ENCODE measurements around the gene MAT2B.

The MAT2B gene

GRCh38 chr5:163505368-163506094, at the start of gene MAT2B:
Gene MAT2B (plus strand): TSS chr5:163505619. CDS start chr5:163505687, 68 bp downstream.
- H3K27ac ChIP-seq: peak within 1 kb of the TSS; percentile 92
- peak; percentile 56 for DNase-seq (ENCODE audit: low read depth, low spot score)

GRCh38 chr5:163456029-163456589, 49.3 kb upstream of the MAT2B start:
- H3K27ac ChIP-seq: no peak overlapping the region
- no peak for DNase-seq (ENCODE audit: low read depth, low spot score)

DNA sequence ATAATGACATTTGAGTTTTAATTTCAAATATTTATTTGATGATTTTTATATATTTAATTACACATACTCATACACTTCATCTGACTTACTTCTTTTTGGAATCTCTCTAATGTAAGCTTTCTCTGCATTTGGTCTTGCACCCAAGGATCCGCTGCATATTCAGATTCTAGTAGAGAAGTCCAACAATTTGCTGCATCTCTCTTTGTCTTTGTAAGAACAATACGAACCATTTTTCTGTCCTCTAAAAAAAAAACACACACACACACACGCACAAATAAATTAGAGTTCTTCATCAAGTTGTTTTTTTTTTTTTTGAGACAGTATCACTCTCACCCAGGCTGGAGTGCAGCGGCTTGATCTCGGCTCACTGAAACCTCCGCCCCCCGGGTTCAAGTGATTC, 48.6 kb upstream of the MAT2B start:
- no peak overlapping the region for H3K27ac ChIP-seq
- DNase-seq (ENCODE audit: low read depth, low spot score): no peak

GRCh38 chr5:163458778-163459385, 46.5 kb upstream of the MAT2B start:
- peak overlapping the region; percentile 90 for H3K27ac ChIP-seq
- DNase-seq (ENCODE audit: low read depth, low spot score): no peak

DNA sequence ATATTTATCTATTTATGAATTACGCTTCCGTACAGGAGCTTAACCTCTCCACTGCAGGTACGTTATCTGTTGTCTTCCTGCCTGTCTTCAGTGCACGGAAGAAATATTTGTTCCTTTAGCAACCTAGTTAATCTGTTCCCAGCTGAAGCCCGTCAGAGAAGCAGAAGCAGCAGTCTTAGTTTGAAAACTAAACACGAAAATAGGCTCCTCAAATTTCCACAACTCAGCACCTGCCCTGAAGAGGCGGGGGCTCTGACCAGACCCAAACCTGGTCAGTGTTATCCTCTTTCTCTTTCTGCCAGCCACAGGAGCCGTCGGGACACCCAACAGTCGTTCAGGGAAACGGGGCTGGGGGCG, 46.0 kb upstream of the MAT2B start:
- peak overlapping the region; percentile 90 for H3K27ac ChIP-seq
- no peak for DNase-seq (ENCODE audit: low read depth, low spot score)

- peak; percentile 93 for DNase-seq (ENCODE audit: low read depth, low spot score)
- H3K27ac ChIP-seq: peak within 1 kb of the TSS; percentile 90
Observed at GRCh38 chr5:163459819-163460561, 45.4 kb upstream of the MAT2B start, which contains the start of gene NUDCD2. Gene NUDCD2 (minus strand): TSS chr5:163460102. CDS start chr5:163460050, 52 bp downstream.

DNA sequence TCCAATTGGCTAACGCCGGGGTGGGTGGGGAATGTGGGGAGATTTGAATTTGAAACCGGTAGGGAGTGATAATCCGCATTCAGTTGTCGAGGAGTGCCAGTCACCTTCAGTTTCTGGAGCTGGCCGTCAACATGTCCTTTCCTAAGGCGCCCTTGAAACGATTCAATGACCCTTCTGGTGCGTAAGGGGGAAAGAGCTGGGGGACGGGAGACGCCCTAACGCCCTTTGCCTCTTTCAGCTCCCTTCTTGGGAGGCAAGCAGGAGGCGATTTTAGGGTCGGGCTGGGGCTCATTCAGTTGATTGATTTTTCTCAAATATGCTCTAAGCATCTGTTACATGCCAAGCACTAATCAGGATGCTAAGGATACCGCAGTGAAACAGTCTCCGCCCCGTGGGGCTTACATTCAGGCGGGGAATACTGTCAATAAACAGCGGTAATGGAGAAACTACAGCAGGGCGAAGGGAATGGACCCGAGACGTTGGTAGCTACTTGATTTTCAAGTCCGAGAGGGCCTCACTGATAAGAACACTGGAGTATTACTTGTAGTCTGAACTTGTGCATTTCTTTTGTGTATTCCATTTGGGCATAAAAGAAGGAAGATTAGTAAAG, 44.8 kb upstream of the MAT2B start, which contains the start of gene HMMR:
Gene HMMR (plus strand): TSS at position 71 of the 610 bp plus-strand sequence. CDS start 61 bp downstream, at position 132.
- H3K27ac ChIP-seq: peak within 1 kb of the TSS; percentile 90
- no peak for DNase-seq (ENCODE audit: low read depth, low spot score)

DNA sequence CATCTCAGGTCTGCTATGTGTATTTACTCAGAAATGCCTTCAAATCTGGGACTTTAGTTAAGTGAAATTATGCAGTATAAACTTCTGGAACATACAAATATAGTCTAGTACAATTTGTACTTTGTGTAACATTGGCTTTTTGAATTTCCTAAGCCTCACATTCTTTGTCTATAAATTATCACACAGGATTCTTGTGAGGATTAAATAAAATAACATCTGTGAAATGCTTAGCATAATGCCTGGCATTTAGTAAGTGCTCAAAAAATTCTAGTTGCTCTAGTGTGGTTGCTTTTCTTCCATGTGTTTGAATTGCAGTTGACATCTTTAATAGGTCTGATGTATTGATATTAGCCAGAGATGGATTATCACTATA, 42.4 kb upstream of the MAT2B start:
- H3K27ac ChIP-seq: peak overlapping the region; percentile 90
- DNase-seq (ENCODE audit: low read depth, low spot score): no peak

DNA sequence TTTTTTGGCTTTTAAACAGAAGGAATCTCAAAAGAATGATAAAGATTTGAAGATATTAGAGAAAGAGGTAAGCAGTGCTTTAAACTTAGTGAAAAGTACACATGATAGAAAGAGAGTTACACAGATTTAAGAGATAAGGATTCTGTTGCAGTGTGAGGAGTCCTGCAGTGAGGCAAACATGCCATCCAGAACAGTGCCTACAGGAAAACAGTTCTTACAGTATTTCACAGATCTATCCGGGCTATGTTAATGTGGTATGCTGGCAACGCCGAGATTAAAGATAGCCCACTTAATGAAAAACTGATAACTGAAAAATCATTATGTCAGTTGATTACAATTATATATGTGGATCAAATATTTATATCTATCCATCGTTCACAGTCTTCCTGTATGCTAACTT, 37.7 kb upstream of the MAT2B start:
- no peak overlapping the region for H3K27ac ChIP-seq
- no peak for DNase-seq (ENCODE audit: low read depth, low spot score)

- H3K27ac ChIP-seq: no peak overlapping the region
- no peak for DNase-seq (ENCODE audit: low read depth, low spot score)
Observed at GRCh38 chr5:163473635-163474243, 31.7 kb upstream of the MAT2B start.

GRCh38 chr5:163475411-163475810, 30.0 kb upstream of the MAT2B start:
- no peak overlapping the region for H3K27ac ChIP-seq
- DNase-seq (ENCODE audit: low read depth, low spot score): no peak

DNA sequence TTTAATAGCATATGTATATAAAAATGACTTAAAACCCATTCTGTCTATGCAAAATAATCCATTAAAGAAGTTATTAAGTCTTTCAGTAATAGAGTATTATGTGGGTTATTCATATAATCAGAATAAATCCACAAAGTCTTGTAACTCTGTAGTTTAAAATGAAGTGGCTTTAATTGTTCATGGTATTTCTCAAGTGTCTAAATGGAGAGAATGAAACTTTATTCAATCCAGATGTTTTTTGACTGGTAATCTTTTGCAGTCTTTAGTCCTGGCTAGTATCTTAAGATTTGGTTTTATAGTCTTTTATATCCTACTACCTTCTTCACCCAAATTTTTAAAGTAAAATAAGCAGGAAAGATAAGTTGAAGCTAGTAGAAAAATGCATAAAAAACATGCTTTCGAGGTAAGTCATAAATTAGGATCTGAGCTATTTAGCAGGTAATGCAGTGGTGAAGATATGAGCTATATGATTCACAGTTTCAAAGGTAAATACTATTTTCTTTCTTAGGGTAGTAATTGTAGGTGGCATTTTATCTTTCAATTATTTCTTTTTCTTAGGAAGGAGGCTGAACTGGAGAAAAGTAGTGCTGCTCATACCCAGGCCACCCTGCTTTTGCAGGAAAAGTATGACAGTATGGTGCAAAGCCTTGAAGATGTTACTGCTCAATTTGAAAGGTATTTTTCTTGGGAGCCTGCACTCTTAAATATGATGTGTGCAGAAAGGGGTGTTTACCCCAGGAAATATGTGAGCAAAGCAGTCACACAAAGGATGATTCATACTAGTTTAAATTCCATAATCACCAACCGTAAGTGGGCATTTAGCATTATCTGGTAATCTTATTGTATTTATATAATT, 27.1 kb upstream of the MAT2B start:
- H3K27ac ChIP-seq: peak overlapping the region; percentile 49
- no peak for DNase-seq (ENCODE audit: low read depth, low spot score)

GRCh38 chr5:163478982-163479271, 26.5 kb upstream of the MAT2B start:
- H3K27ac ChIP-seq: peak overlapping the region; percentile 49
- DNase-seq (ENCODE audit: low read depth, low spot score): no peak

DNA sequence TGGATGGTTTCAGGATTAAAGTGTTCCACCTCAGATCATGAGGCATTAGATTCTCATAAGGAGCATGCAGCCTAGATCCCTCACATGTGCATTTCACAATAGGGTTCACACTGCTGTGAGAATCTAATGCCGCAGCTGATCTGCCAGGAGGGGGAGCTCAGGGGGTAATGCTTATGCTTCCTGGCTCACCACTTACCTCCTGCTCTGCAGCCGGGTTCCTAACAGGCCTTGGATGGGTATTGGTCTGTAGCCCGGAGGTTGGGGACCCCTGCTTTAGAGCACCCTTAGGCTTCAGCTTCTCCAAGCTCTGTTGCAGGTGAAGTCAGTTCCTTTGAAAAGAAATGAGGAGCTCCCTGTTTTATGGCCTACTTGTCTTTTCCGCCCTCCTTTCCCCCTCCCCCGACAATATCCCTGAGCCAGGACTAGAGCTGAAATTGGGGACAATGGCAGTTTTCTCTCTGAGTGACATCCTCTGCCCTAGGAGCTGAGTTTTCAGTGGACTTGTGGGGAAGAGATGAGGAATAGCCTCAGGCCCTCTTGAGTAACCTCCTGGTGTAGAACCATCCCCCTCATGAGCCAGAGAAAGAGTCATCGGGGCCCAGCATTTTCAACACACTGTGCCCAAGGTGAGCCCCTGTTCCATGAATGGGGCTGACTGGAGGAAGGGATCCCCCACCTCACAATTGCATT, 16.2 kb upstream of the MAT2B start:
- no peak for DNase-seq (ENCODE audit: low read depth, low spot score)
- no peak overlapping the region for H3K27ac ChIP-seq

DNA sequence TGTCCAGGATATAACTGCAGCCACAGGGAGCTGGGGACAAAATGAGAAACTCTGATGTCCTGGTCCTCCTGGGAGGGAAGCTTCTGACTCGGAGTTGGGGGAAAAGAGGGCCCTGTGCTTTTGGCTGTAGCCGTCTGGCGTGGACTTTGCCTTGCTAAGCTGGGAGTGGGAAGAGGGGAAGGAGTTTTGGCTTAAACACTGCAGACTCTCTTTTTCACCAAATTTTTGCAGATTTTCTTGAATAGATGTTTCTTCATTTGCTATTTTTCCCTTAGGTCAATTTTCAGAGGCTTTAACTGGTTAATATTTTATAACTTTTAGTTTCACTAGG, 15.7 kb upstream of the MAT2B start:
- no peak for DNase-seq (ENCODE audit: low read depth, low spot score)
- no peak overlapping the region for H3K27ac ChIP-seq

DNA sequence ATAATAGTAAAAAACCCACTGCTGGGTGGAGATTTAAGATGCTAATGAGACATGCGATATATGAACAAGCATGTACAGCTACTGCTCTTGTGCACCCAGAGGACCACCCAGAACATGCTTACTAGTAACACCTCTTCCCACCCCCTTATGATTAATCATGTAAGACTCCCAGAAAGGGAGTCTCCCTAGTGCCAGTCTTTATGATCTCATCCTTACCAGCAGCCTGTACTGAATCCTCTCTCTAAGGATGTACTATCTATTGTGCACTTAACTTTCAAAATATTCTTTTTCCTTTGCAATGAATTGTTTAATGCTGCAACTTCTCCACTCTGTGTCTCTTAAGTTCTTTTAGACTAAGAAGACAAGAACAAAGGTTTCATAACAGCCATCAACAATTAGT, 9.1 kb upstream of the MAT2B start:
- DNase-seq (ENCODE audit: low read depth, low spot score): no peak
- H3K27ac ChIP-seq: no peak overlapping the region

- no peak overlapping the region for H3K27ac ChIP-seq
- no peak for DNase-seq (ENCODE audit: low read depth, low spot score)
Observed at GRCh38 chr5:163497315-163497714, 8.1 kb upstream of the MAT2B start.

DNA sequence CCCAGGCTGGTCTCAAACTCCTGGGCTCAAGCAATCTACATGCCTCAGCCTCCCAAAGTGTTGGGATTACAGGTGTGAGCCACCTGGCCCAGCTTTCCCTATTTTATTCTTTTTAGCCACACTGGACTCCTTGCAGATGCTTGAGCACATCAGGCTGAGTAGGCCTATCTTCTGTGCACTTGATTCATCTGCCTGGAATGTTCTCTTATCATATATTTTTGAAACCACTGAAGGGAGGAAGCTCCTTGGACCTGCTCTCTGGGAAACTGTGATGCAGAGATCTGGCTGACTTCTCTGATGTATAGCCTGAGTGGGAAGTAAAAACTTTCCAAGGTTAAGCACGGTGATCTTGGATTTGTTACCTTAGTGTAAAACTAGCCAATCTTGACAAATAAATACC, 6.5 kb upstream of the MAT2B start:
- no peak for DNase-seq (ENCODE audit: low read depth, low spot score)
- no peak overlapping the region for H3K27ac ChIP-seq

GRCh38 chr5:163502521-163502920, 2.9 kb upstream of the MAT2B start:
- peak overlapping the region; percentile 92 for H3K27ac ChIP-seq

More at GRCh38 chr5:163502521-163502920, 2.9 kb upstream of the MAT2B start:
- DNase-seq (ENCODE audit: low read depth, low spot score): no peak

All from epithelial cell of prostate (primary cell).